OCI-LY3 (cell line): ENCODE results near the gene ZSCAN1.

Source experiments
- H2AFZ ChIP-seq: fragments of 200-600, 300-600 bp; shearing (Covaris generic); 2 replicates; pipeline ENCODE4 v1.6.0; 2014; ENCODE audit warnings: antibody characterized with exemption, low read depth, low read length
- H3K27ac ChIP-seq: fragments of 200-600, 300-600 bp; sonication (generic); 2 replicates; pipeline ENCODE4 v1.5.1; 2014; ENCODE audit warnings: mild to moderate bottlenecking, low read length, moderate library complexity, mixed read lengths
- H3K27me3 ChIP-seq: fragments of 200-600, 300-600 bp; sonication (generic); 2 replicates; pipeline ENCODE4 v1.6.1; 2014; ENCODE audit warnings: low read depth, low read length, mixed read lengths
- H3K36me3 ChIP-seq: fragments of 200-600, 300-600 bp; sonication (generic); replicated peaks from 2 replicates; pipeline ENCODE3; 2014; ENCODE audit warnings: low read depth, low read length, mixed read lengths
- H3K4me1 ChIP-seq: fragments of 300-600, 200-600 bp; sonication (generic); 2 replicates; pipeline ENCODE4 v1.6.1; 2014; ENCODE audit warnings: low read length, mixed read lengths
- H3K4me2 ChIP-seq: fragments of 200-600, 300-600 bp; sonication (generic); 2 replicates; pipeline ENCODE4 v1.6.1; 2014; ENCODE audit warnings: low read length, mixed read lengths
- H3K4me3 ChIP-seq: fragments of 300-600, 200-600 bp; sonication (generic); 2 replicates; pipeline ENCODE4 v1.5.1; 2014; ENCODE audit warnings: antibody characterized with exemption, mild to moderate bottlenecking, low read length, moderate library complexity
- H3K79me2 ChIP-seq: fragments of 300-600, 200-600 bp; shearing (Covaris generic); 2 replicates; pipeline ENCODE4 v1.6.1; 2014; ENCODE audit warnings: mild to moderate bottlenecking, low read length, mixed read lengths
- H3K9ac ChIP-seq: fragments of 300-600, 200-600 bp; shearing (Covaris generic); 2 replicates; pipeline ENCODE4 v1.6.0; 2014; ENCODE audit warnings: mild to moderate bottlenecking, low read length, moderate library complexity
- H3K9me3 ChIP-seq: fragments of 200-600, 300-600 bp; shearing (Covaris generic); 2 replicates; pipeline ENCODE4 v1.6.1; 2014; ENCODE audit warnings: low read length, mixed read lengths; ENCODE audit not compliant: insufficient read depth
- H4K20me1 ChIP-seq: fragments of 200-600, 300-600 bp; sonication (generic); 2 replicates; pipeline ENCODE4 v1.6.1; 2016; ENCODE audit warnings: low read length, mixed read lengths; ENCODE audit not compliant: insufficient read depth
- CTCF ChIP-seq: fragments of 200-600, 300-600 bp; sonication (generic); IDR thresholded peaks from 2 replicates; pipeline ENCODE4 v1.5.1; 2014; ENCODE audit warnings: antibody characterized with exemption, low read length, low read depth
- EZH2phosphoT487 ChIP-seq: fragments of 200-600 bp; shearing (Covaris generic); IDR thresholded peaks from 2 replicates; pipeline ENCODE4 v1.6.1; 2018; ENCODE audit warnings: antibody characterized with exemption, mixed run types, low read depth

Gene ZSCAN1

GRCh38 chr19:58089846-58090245 is 56.0 kb downstream of the ZSCAN1 start:
- H3K36me3 ChIP-seq: peaks cover 3% of the 10 kb centered on the region
- TF ChIP-seq CTCF (no peak), EZH2phosphoT487 (no peak)

GRCh38 chr19:58091251-58091995 is 57.6 kb downstream of the ZSCAN1 start:
- no peaks in the 10 kb centered on the region for H4K20me1 ChIP-seq
- no peak overlapping the region for H3K4me2 ChIP-seq
- no peaks in the 10 kb centered on the region for H3K27me3 ChIP-seq
- H3K4me3 ChIP-seq: no peak overlapping the region
- peaks cover 5% of the 10 kb centered on the region for H3K36me3 ChIP-seq
- no peak overlapping the region for H3K27ac ChIP-seq
- H3K4me1 ChIP-seq: no peaks in the 10 kb centered on the region
- no peak overlapping the region for H3K9ac ChIP-seq
- no peaks in the 10 kb centered on the region for H3K79me2 ChIP-seq
- H2AFZ ChIP-seq: no peak overlapping the region
- peaks cover 28% of the 10 kb centered on the region for H3K9me3 ChIP-seq
- no peak for TF ChIP-seq CTCF
- TF ChIP-seq EZH2phosphoT487: no peak

More at GRCh38 chr19:58089846-58090245, 56.0 kb downstream of the ZSCAN1 start:
- Histone ChIP-seq H3K27ac (no peak overlapping the region), H2AFZ (no peak overlapping the region), H3K79me2 (no peaks in the 10 kb centered on the region), H3K4me3 (no peak overlapping the region), H3K9me3 (peaks cover 38% of the 10 kb centered on the region), H4K20me1 (no peaks in the 10 kb centered on the region), H3K27me3 (no peaks in the 10 kb centered on the region), H3K9ac (no peak overlapping the region), H3K4me2 (no peak overlapping the region), H3K4me1 (no peaks in the 10 kb centered on the region)

GRCh38 chr19:58093071-58093470 is 59.2 kb downstream of the ZSCAN1 start:
- H3K9ac ChIP-seq: no peak overlapping the region
- TF ChIP-seq CTCF: no peak
- no peak for TF ChIP-seq EZH2phosphoT487
- H2AFZ ChIP-seq: no peak overlapping the region
- no peaks in the 10 kb centered on the region for H4K20me1 ChIP-seq
- H3K79me2 ChIP-seq: no peaks in the 10 kb centered on the region
- H3K9me3 ChIP-seq: peaks cover 35% of the 10 kb centered on the region
- no peak overlapping the region for H3K4me2 ChIP-seq
- no peak overlapping the region for H3K4me3 ChIP-seq
- no peaks in the 10 kb centered on the region for H3K27me3 ChIP-seq
- H3K4me1 ChIP-seq: no peaks in the 10 kb centered on the region
- H3K27ac ChIP-seq: no peak overlapping the region
- H3K36me3 ChIP-seq: peaks cover 12% of the 10 kb centered on the region

GRCh38 chr19:58095328-58095727 is 61.5 kb downstream of the ZSCAN1 start:
- Histone ChIP-seq H3K9me3 (peaks cover 34% of the 10 kb centered on the region), H3K27ac (no peak overlapping the region), H3K4me2 (no peak overlapping the region), H3K9ac (no peak overlapping the region), H3K4me3 (no peak overlapping the region), H2AFZ (no peak overlapping the region), H3K27me3 (no peaks in the 10 kb centered on the region), H3K4me1 (no peaks in the 10 kb centered on the region), H4K20me1 (no peaks in the 10 kb centered on the region), H3K79me2 (no peaks in the 10 kb centered on the region), H3K36me3 (peaks cover 12% of the 10 kb centered on the region)
- TF ChIP-seq CTCF (no peak), EZH2phosphoT487 (no peak)
